ENCODE data around the gene DMBX1. TPM values are rescaled to one million over a fixed set of nuclear protein-coding genes. Genes with fewer than 3 reads are reported as not detected.

The DMBX1 gene
- total and polyA plus RNA-seq, 2 donors (not counting 1 experiment from before 2014, with no cell fraction given): not detected

DNA sequence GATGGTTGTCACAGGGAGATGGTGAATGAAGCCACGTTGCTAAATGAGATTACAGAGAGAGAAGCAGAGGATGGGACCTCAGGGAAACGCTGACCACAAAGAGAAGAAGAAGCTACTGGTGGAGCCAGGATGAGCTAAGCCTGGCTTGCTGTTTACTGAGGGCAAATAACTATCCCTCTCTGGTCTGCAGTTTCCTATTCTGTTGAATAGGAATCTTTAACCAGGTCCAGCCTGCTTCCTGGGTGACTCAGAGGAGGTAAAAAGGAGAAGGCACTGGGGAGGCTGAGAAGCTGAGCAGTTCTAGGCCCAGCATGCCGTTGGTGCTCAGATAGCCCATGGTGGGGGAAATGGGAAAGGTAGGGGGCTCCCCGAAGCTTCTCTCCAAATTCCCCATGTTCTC lies 29.6 kb downstream of the DMBX1 start:
- Histone ChIP-seq H4K20me1 (ENCODE audit: control insufficient read depth, insufficient read depth, low read length, poor library complexity, severe bottlenecking) (no peaks in the 10 kb centered on the region), H3K4me1 (ENCODE audit: control insufficient read depth in 2 of 2, insufficient read depth in 2 of 2, low read length in 2 of 2) (no peaks in the 10 kb centered on the region), H3K79me2 (ENCODE audit: control insufficient read depth, insufficient read depth, low read length) (no peaks in the 10 kb centered on the region), H3K4me2 (replicated peaks; ENCODE audit: low read depth, low read length, poor library complexity, severe bottlenecking) (no peak overlapping the region), H2AFZ (ENCODE audit: insufficient read depth, low read depth, low read length, poor library complexity, severe bottlenecking) (no peak overlapping the region), H3K9ac (ENCODE audit: low read length) (no peak overlapping the region), H3K4me3 (ENCODE audit: control extremely low read depth in 1 of 5, extremely low read depth in 1 of 5, insufficient read depth in 1 of 5, low read depth in 2 of 5, low read length in 4 of 5) (no peak overlapping the region), H3K27ac (ENCODE audit: low read length in 2 of 2) (no peak overlapping the region), H3K27me3 (replicated peaks in 1 of 4; ENCODE audit: control extremely low read depth in 1 of 4, control insufficient read depth in 3 of 4, insufficient read depth in 4 of 4, low read length in 3 of 4) (peaks cover 0 to 4% (median 0%) of the 10 kb centered on the region in 4 experiments), H3K9me3 (ENCODE audit: control extremely low read depth in 1 of 3, control insufficient read depth in 2 of 3, insufficient read depth in 1 of 3, low read length in 2 of 3) (no peaks in the 10 kb centered on the region), H3K36me3 (replicated peaks in 1 of 2; ENCODE audit: control extremely low read depth in 1 of 2, control insufficient read depth in 1 of 2, extremely low read depth in 1 of 2, insufficient read depth in 2 of 2, low read length in 1 of 2) (no peaks in the 10 kb centered on the region)
- CTCF ChIA-PET: no interaction called here
- 68% methylated on average over 3 of the region's 4 CpGs for WGBS (ENCODE audit: insufficient coverage)
- ATAC-seq (ENCODE audit: low read depth) (no peak), DNase-seq (no peak)
- H3K9me3 Mint-ChIP-seq (ENCODE audit: insufficient read depth): no peaks in the 10 kb centered on the region
- H3K27ac Mint-ChIP-seq: no peak overlapping the region
- peaks cover 42% of the 10 kb centered on the region for H3K27me3 Mint-ChIP-seq
- no peaks in the 10 kb centered on the region for H3K4me1 Mint-ChIP-seq
- intact Hi-C loops (cut with micrococcal nuclease): no loop called here
- TF ChIP-seq, protein P1, sequence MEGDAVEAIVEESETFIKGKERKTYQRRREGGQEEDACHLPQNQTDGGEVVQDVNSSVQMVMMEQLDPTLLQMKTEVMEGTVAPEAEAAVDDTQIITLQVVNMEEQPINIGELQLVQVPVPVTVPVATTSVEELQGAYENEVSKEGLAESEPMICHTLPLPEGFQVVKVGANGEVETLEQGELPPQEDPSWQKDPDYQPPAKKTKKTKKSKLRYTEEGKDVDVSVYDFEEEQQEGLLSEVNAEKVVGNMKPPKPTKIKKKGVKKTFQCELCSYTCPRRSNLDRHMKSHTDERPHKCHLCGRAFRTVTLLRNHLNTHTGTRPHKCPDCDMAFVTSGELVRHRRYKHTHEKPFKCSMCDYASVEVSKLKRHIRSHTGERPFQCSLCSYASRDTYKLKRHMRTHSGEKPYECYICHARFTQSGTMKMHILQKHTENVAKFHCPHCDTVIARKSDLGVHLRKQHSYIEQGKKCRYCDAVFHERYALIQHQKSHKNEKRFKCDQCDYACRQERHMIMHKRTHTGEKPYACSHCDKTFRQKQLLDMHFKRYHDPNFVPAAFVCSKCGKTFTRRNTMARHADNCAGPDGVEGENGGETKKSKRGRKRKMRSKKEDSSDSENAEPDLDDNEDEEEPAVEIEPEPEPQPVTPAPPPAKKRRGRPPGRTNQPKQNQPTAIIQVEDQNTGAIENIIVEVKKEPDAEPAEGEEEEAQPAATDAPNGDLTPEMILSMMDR (IDR thresholded peaks at IDR 0.05): no peak
- no peak for TF ChIP-seq EZH2 (IDR thresholded peaks at IDR 0.05; ENCODE audit: borderline replicate concordance, insufficient read depth, low read depth, low read length, poor library complexity, severe bottlenecking)
- no peak overlapping the region for H3K4me3 Mint-ChIP-seq
- POLR2A ChIA-PET: no interaction called here

DNA sequence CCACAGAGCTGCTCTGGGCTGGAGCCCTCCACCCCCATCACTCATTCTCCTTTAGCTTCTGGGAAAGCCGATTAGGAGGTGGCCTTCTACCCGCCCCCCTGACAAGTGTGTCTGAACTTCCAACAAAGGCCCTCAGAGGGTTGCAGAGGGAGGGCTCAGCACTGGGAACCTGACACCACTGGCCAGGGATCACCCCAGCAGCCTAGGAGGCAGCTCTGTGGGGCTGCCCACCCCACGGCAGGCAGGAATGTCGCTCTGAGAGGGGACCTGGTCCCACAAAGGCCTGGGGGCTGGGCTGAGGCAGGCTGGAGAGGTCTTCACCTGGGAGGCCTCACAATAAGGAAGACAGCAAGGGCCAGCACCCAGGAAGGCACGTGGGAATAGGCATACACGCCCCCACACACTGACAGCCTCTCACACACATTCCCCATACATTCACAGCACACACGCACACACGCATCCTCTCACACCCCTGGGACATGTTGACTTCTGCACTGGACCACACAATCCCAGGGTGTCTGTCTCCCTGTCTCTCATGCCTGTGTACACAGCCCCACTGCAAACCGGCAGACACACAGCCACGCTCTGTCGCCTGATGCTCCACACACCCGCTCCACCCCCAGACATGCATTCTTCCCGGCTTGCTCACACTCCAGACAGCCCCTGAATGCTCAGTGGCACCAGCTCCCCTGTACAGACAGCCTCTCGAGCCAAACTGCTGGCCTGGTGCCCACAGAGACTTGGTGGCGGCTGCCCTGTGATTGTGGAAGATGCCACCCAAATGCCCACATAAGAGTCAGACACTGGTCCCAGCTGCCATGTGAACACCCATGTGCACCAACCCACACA lies 30.7 kb downstream of the DMBX1 start:
- Histone ChIP-seq H2AFZ (ENCODE audit: insufficient read depth, low read depth, low read length, poor library complexity, severe bottlenecking) (no peak overlapping the region), H3K9ac (ENCODE audit: low read length) (no peak overlapping the region), H3K27me3 (replicated peaks in 1 of 4; ENCODE audit: control extremely low read depth in 1 of 4, control insufficient read depth in 3 of 4, insufficient read depth in 4 of 4, low read length in 3 of 4) (peaks cover 0 to 4% (median 0%) of the 10 kb centered on the region in 4 experiments), H3K4me1 (ENCODE audit: control insufficient read depth in 2 of 2, insufficient read depth in 2 of 2, low read length in 2 of 2) (no peaks in the 10 kb centered on the region), H4K20me1 (ENCODE audit: control insufficient read depth, insufficient read depth, low read length, poor library complexity, severe bottlenecking) (no peaks in the 10 kb centered on the region), H3K79me2 (ENCODE audit: control insufficient read depth, insufficient read depth, low read length) (no peaks in the 10 kb centered on the region), H3K9me3 (ENCODE audit: control extremely low read depth in 1 of 3, control insufficient read depth in 2 of 3, insufficient read depth in 1 of 3, low read length in 2 of 3) (no peaks in the 10 kb centered on the region), H3K27ac (ENCODE audit: low read length in 2 of 2) (no peak overlapping the region), H3K4me3 (ENCODE audit: control extremely low read depth in 1 of 5, extremely low read depth in 1 of 5, insufficient read depth in 1 of 5, low read depth in 2 of 5, low read length in 4 of 5) (no peak overlapping the region), H3K4me2 (replicated peaks; ENCODE audit: low read depth, low read length, poor library complexity, severe bottlenecking) (no peak overlapping the region), H3K36me3 (replicated peaks in 1 of 2; ENCODE audit: control extremely low read depth in 1 of 2, control insufficient read depth in 1 of 2, extremely low read depth in 1 of 2, insufficient read depth in 2 of 2, low read length in 1 of 2) (no peaks in the 10 kb centered on the region)
- Mint-ChIP-seq H3K4me1 (no peaks in the 10 kb centered on the region), H3K27me3 (peaks cover 44% of the 10 kb centered on the region), H3K4me3 (no peak overlapping the region), H3K27ac (no peak overlapping the region), H3K9me3 (ENCODE audit: insufficient read depth) (no peaks in the 10 kb centered on the region)
- ATAC-seq (ENCODE audit: low read depth) (no peak), DNase-seq (no peak)
- intact Hi-C loops (cut with micrococcal nuclease): no loop called here
- POLR2A ChIA-PET: no interaction called here
- TF ChIP-seq, protein P1 (IDR thresholded peaks at IDR 0.05): no peak
- TF ChIP-seq EZH2 (IDR thresholded peaks at IDR 0.05; ENCODE audit: borderline replicate concordance, insufficient read depth, low read depth, low read length, poor library complexity, severe bottlenecking): no peak
- WGBS (ENCODE audit: insufficient coverage): 91% methylated on average over 14 of the region's 15 CpGs
- CTCF ChIA-PET: no interaction called here
